Brain microvascular endothelial cell (primary cell): ENCODE measurements around the gene F8.
"Not testable (repeated sequence)": the region's sequence is repeated elsewhere in the genome, so short reads cannot be mapped to it uniquely, and the experiment has no call there.

ENCODE experiments used
- DNase-seq: peaks from one replicate; pipeline ENCODE4 v3.0.0-alpha.2; 2020
- H3K27ac ChIP-seq: fragments of 250-450 bp; sonication (Bioruptor Pico); 2 replicates; pipeline ENCODE4 v1.5.1; 2020; ENCODE audit warnings: mild to moderate bottlenecking, moderate library complexity
- H3K27me3 ChIP-seq: fragments of 250-450 bp; sonication (Bioruptor Pico); replicated peaks from 2 replicates; pipeline ENCODE4 v1.5.1; 2020; ENCODE audit warnings: mild to moderate bottlenecking
- H3K36me3 ChIP-seq: fragments of 250-450 bp; sonication (Bioruptor Pico); replicated peaks from 2 replicates; pipeline ENCODE4 v1.5.1; 2020; ENCODE audit warnings: mild to moderate bottlenecking
- H3K4me3 ChIP-seq: 2 replicates; pipeline ENCODE4 v1.5.1; 2011; ENCODE audit warnings: low read depth, mild to moderate bottlenecking, control low read depth, low read length, moderate library complexity
- CTCF ChIP-seq: IDR thresholded peaks from 2 replicates; pipeline ENCODE4 v1.5.1; 2011; ENCODE audit warnings: low read depth, mild to moderate bottlenecking, moderate library complexity, low read length, control low read depth, inconsistent platforms; ENCODE audit errors: missing control alignments
- in situ Hi-C: cut with HindIII; loops from 2 replicates; pipeline ENCODE4 v1.10.0; 2017; ENCODE audit warnings: low sequenced_read_pairs, low pct_ligation_motif_present

Gene F8

GRCh38 chrX:154827194-154828015 is 195.1 kb downstream of the F8 start:
- Histone ChIP-seq H3K4me3 (no peak overlapping the region), H3K27me3 (no peaks in the 10 kb centered on the region), H3K36me3 (no peaks in the 10 kb centered on the region), H3K27ac (no peak overlapping the region)
- DNase-seq: no peak
- in situ Hi-C loops: no loop called here
- no peak for TF ChIP-seq CTCF

DNA sequence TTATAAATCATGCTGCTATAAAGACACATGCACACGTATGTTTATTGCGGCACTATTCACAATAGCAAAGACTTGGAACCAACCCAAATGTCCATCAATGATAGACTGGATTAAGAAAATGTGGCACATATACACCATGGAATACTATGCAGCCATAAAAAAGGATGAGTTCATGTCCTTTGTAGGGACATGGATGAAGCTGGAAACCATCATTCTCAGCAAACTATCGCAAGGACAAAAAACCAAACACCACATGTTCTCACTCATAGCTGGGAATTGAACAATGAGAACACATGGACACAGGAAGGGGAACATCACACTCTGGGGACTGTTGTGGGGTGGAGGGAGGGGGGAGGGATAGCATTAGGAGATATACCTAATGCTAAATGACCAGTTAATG is 196.9 kb downstream of the F8 start:
- in situ Hi-C loops, H3K36me3 ChIP-seq, DNase-seq, H3K4me3 ChIP-seq, H3K27me3 ChIP-seq, H3K27ac ChIP-seq: not testable (repeated sequence)

DNA sequence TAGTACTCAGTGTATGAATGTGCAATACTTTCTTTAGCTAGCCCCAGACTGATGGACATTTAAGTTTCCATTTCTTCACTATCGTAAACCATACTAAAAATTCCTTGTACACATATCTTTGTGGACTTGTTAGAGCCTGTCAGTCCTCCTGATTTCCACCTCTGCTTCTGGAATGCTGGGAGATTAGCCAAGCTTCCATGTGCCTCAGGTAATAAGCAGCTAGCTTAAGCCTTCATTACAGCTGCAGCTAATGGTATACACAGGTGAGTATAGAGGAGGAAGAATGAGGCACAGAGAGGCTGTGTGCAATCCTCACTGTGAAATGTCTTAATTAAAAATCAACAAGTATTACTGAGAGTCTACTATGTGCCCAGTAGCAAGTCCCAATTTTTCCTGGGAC is 197.9 kb downstream of the F8 start:
- Histone ChIP-seq H3K27me3 (no peaks in the 10 kb centered on the region), H3K27ac (no peak overlapping the region), H3K4me3 (no peak overlapping the region), H3K36me3 (no peaks in the 10 kb centered on the region)
- in situ Hi-C loops: no loop called here
- TF ChIP-seq CTCF: no peak
- DNase-seq: no peak

DNA sequence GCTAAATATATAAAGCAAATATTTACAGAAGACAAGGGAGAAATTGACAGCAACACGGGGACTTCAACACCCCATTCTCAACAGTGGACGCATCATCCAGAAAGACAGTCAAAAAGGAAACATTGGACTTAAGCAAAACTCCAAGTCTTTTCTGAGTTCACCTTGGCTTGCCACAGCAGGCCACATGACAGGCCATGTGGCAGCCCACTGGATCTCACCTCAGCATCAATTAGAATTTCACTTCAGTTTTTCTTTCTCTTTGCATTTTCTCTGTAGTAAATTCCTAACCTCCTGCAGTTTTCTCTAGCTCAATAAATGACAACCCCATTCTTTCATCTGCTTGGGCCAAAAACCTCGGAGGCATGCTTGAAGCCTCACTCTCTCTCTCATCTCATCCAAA is 200.5 kb downstream of the F8 start:
- TF ChIP-seq CTCF: no peak
- Histone ChIP-seq H3K27me3 (no peaks in the 10 kb centered on the region), H3K27ac (no peak overlapping the region), H3K36me3 (no peaks in the 10 kb centered on the region), H3K4me3 (no peak overlapping the region)
- in situ Hi-C loops: no loop called here
- no peak for DNase-seq

- Histone ChIP-seq H3K36me3 (no peaks in the 10 kb centered on the region), H3K27ac (no peak overlapping the region), H3K27me3 (no peaks in the 10 kb centered on the region), H3K4me3 (no peak overlapping the region)
- no peak for TF ChIP-seq CTCF
- no peak for DNase-seq
- in situ Hi-C loops: no loop called here
Measured at GRCh38 chrX:154821523-154821922, 201.0 kb downstream of the F8 start.

- H3K36me3 ChIP-seq: no peaks in the 10 kb centered on the region
- no peaks in the 10 kb centered on the region for H3K27me3 ChIP-seq
- no peak for TF ChIP-seq CTCF
- in situ Hi-C loops: no loop called here
- H3K27ac ChIP-seq: no peak overlapping the region
- DNase-seq: no peak
- H3K4me3 ChIP-seq: no peak overlapping the region
Measured at GRCh38 chrX:154819771-154820341, 202.7 kb downstream of the F8 start.
